IMR-90 (cell line): ENCODE results near the gene SEL1L3. TPM values are rescaled to one million over a fixed set of nuclear protein-coding genes. Genes with fewer than 3 reads are reported as not detected.

Experiments
- ATAC-seq: fragments of 200-7000 bp; cut with Tn5 transposase; 2 replicates; pipeline ENCODE4 v1.9.1; 2020; ENCODE audit warnings: low read depth, mild to moderate bottlenecking, moderate library complexity
- BruUV-seq: library from RNA; stranded (reverse); fragments of 400-500 nt; replicated peaks from 2 replicates; lab custom pipeline; 2021; lab: Mats Ljungman, UMichigan
- CTCF ChIA-PET: fragments of 300-600 bp; formaldehyde crosslinking; extraction: SDS; loops from one replicate; lab custom pipeline; 2021; ENCODE audit warnings: antibody characterized with exemption; lab: Yijun Ruan, JAX
- POLR2A ChIA-PET: fragments of 300-600 bp; sonication (Branson Sonifier 250); formaldehyde crosslinking; loops from one replicate; lab custom pipeline; 2022; ENCODE audit warnings: antibody characterized with exemption; ENCODE audit not compliant: unreplicated experiment; lab: Charles Lee
- DNase-seq: peaks from one replicate; pipeline ENCODE4 v3.0.0; 2013
- H2AFZ ChIP-seq: replicated peaks from 2 replicates; pipeline ENCODE3; 2013; ENCODE audit warnings: low read length, mild to moderate bottlenecking; ENCODE audit not compliant: poor library complexity
- H2AK5ac ChIP-seq: 2 replicates; pipeline ENCODE4 v1.6.1; 2013; ENCODE audit warnings: low read depth, low read length, inconsistent platforms
- H2AK9ac ChIP-seq: replicated peaks from 2 replicates; pipeline ENCODE3; 2013; ENCODE audit warnings: mild to moderate bottlenecking, low read depth, low read length, moderate library complexity; ENCODE audit not compliant: poor library complexity
- H2BK120ac ChIP-seq: 2 replicates; pipeline ENCODE4 v1.6.1; 2013; ENCODE audit warnings: low read depth, low read length, inconsistent platforms
- H2BK15ac ChIP-seq: 3 replicates; pipeline ENCODE4 v1.6.1; 2013; ENCODE audit warnings: low read depth, low read length, inconsistent platforms
- H2BK20ac ChIP-seq: 2 replicates; pipeline ENCODE4 v1.6.1; 2013; ENCODE audit warnings: low read depth, mild to moderate bottlenecking, inconsistent platforms, low read length, moderate library complexity
- H2BK5ac ChIP-seq: 2 replicates; pipeline ENCODE4 v1.6.1; 2013; ENCODE audit warnings: mild to moderate bottlenecking, low read depth, low read length, inconsistent platforms; ENCODE audit not compliant: poor library complexity, severe bottlenecking
- H3K14ac ChIP-seq: replicated peaks from 2 replicates; pipeline ENCODE4 v1.6.1; 2013; ENCODE audit warnings: low read depth, low read length, inconsistent platforms
- H3K18ac ChIP-seq: 2 replicates; pipeline ENCODE4 v1.6.1; 2013; ENCODE audit warnings: low read depth, low read length, control low read depth
- H3K23ac ChIP-seq: 2 replicates; pipeline ENCODE4 v1.6.1; 2013; ENCODE audit warnings: low read depth, low read length, inconsistent platforms
- H3K27ac ChIP-seq: 2 replicates; pipeline ENCODE4 v1.5.1; 2013; ENCODE audit warnings: mild to moderate bottlenecking, control low read depth, low read length; ENCODE audit not compliant: insufficient read depth
- H3K27me3 ChIP-seq: 2 replicates; pipeline ENCODE4 v1.6.1; 2013; ENCODE audit warnings: low read length; ENCODE audit not compliant: control insufficient read depth, insufficient read depth
- H3K36me3 ChIP-seq: 2 replicates; pipeline ENCODE4 v1.6.1; 2013; ENCODE audit warnings: low read length, mixed read lengths; ENCODE audit not compliant: control insufficient read depth, insufficient read depth
- H3K4ac ChIP-seq: 2 replicates; pipeline ENCODE4 v1.6.1; 2013; ENCODE audit warnings: low read depth, low read length, inconsistent platforms
- H3K4me1 ChIP-seq: 2 replicates; pipeline ENCODE4 v1.6.1; 2013; ENCODE audit warnings: low read length, mixed read lengths; ENCODE audit not compliant: control insufficient read depth, insufficient read depth
- H3K4me2 ChIP-seq: 2 replicates; pipeline ENCODE4 v1.6.1; 2013; ENCODE audit warnings: low read depth, mild to moderate bottlenecking, control low read depth, low read length, moderate library complexity
- H3K4me3 ChIP-seq: 2 replicates; pipeline ENCODE4 v1.5.1; 2013; ENCODE audit warnings: low read depth, mild to moderate bottlenecking, control low read depth, low read length, moderate library complexity; ENCODE audit not compliant: insufficient read depth
- H3K56ac ChIP-seq: 2 replicates; pipeline ENCODE4 v1.6.1; 2013; ENCODE audit warnings: low read length, inconsistent platforms; ENCODE audit not compliant: insufficient read depth; ENCODE audit errors: extremely low read depth
- H3K79me1 ChIP-seq, 2 experiments: 2 replicates each; pipeline ENCODE4 v1.6.1; 2013; ENCODE audit warnings: low read length in 2 of 2, inconsistent platforms in 1 of 2, low read depth in 1 of 2
- H3K9ac ChIP-seq: 2 replicates; pipeline ENCODE4 v1.6.1; 2013; ENCODE audit warnings: low read depth, low read length, control low read depth
- H3K9me1 ChIP-seq: 2 replicates; pipeline ENCODE4 v1.6.1; 2013; ENCODE audit warnings: low read length, inconsistent platforms; ENCODE audit not compliant: insufficient read depth
- H3K9me3 ChIP-seq: 2 replicates; pipeline ENCODE4 v1.6.1; 2013; ENCODE audit warnings: low read length; ENCODE audit not compliant: control insufficient read depth, insufficient read depth
- H4K20me1 ChIP-seq: 2 replicates; pipeline ENCODE4 v1.6.1; 2013; ENCODE audit warnings: low read length, inconsistent platforms; ENCODE audit not compliant: insufficient read depth
- H4K5ac ChIP-seq: 2 replicates; pipeline ENCODE4 v1.6.1; 2013; ENCODE audit warnings: mild to moderate bottlenecking, low read depth, low read length, control low read depth
- H4K8ac ChIP-seq, 2 experiments: 2 replicates each; pipeline ENCODE4 v1.6.1; 2013; ENCODE audit warnings: low read depth in 2 of 2, low read length in 2 of 2, control low read depth in 1 of 2, inconsistent platforms in 1 of 2
- H4K91ac ChIP-seq: 2 replicates; pipeline ENCODE4 v1.6.1; 2013; ENCODE audit warnings: low read depth, low read length, inconsistent platforms; ENCODE audit not compliant: insufficient read depth
- BHLHE40 ChIP-seq: fragments of 150-350 bp; IDR thresholded peaks from 2 replicates; pipeline ENCODE4 v1.6.1; 2016; ENCODE audit warnings: mild to moderate bottlenecking, low read depth, low read length
- CEBPB ChIP-seq: IDR thresholded peaks from 2 replicates; pipeline ENCODE4 v1.6.1; 2012; ENCODE audit warnings: low read depth, low read length, improper control_type of control experiment
- CTCF ChIP-seq: conservative IDR thresholded peaks from 2 replicates; pipeline ENCODE4 v1.5.1; 2012; ENCODE audit warnings: mild to moderate bottlenecking, low read depth, low read length, improper control_type of control experiment
- ELK1 ChIP-seq: fragments of 150-350 bp; IDR thresholded peaks from 2 replicates; pipeline ENCODE4 v1.6.1; 2016; ENCODE audit warnings: low read depth, mild to moderate bottlenecking, low read length, moderate library complexity, borderline replicate concordance
- FOS ChIP-seq: fragments of 150-350 bp; IDR thresholded peaks from 2 replicates; pipeline ENCODE4 v1.6.1; 2016; ENCODE audit warnings: low read depth, low read length
- MAFK ChIP-seq: IDR thresholded peaks from 2 replicates; pipeline ENCODE4 v1.6.1; 2012; ENCODE audit warnings: low read depth, low read length, improper control_type of control experiment
- MAZ ChIP-seq: IDR thresholded peaks from 2 replicates; pipeline ENCODE4 v1.6.1; 2012; ENCODE audit warnings: low read depth, mild to moderate bottlenecking, low read length, improper control_type of control experiment, moderate library complexity, borderline replicate concordance
- MXI1 ChIP-seq: IDR thresholded peaks from 2 replicates; pipeline ENCODE4 v1.6.1; 2012; ENCODE audit warnings: low read depth, mild to moderate bottlenecking, low read length, moderate library complexity, borderline replicate concordance
- NFE2L2 ChIP-seq: fragments of 150-350 bp; IDR thresholded peaks from 2 replicates; pipeline ENCODE4 v1.6.1; 2016; ENCODE audit warnings: low read depth, mild to moderate bottlenecking, low read length
- POLR2A ChIP-seq: IDR thresholded peaks from 2 replicates; pipeline ENCODE4 v1.6.1; 2012; ENCODE audit warnings: mild to moderate bottlenecking, low read depth, low read length
- RAD21 ChIP-seq: IDR thresholded peaks from 2 replicates; pipeline ENCODE4 v1.6.1; 2012; ENCODE audit warnings: low read length, improper control_type of control experiment
- RFX5 ChIP-seq: IDR thresholded peaks from 2 replicates; pipeline ENCODE4 v1.8.0; 2012; ENCODE audit warnings: low read depth, mild to moderate bottlenecking, low read length, moderate library complexity
- SMC3 ChIP-seq: fragments of 150-350 bp; IDR thresholded peaks from 2 replicates; pipeline ENCODE4 v1.6.1; 2016; ENCODE audit warnings: low read depth, mild to moderate bottlenecking, antibody characterized with exemption, low read length, moderate library complexity
- WGBS, 2 experiments: methylation state at CpG; one replicate each; pipeline versions ENCODE4 v1.1.5 to v1.1.7; 2013; ENCODE audit warnings: missing lambda C conversion rate in 2 of 2; ENCODE audit not compliant: insufficient read length in 1 of 2; ENCODE audit errors: extremely low coverage in 2 of 2; 5-methylcytosine and 5-hydroxymethylcytosine counted together
- dilution Hi-C: fragments of 300-500 bp; cut with HindIII; formaldehyde crosslinking; loops from one replicate; pipeline ENCODE4 v1.14.3; 2018; ENCODE audit warnings: low sequenced_read_pairs; ENCODE audit not compliant: unreplicated experiment
- in situ Hi-C: fragments of 300-500 bp; cut with MboI; formaldehyde crosslinking; loops from 3 replicates; pipeline ENCODE4 v1.14.3; 2019; ENCODE audit warnings: low sequenced_read_pairs, inconsistent platforms, mixed read lengths
- intact Hi-C: fragments of 100-400 bp; cut with micrococcal nuclease; formaldehyde crosslinking; loops from 2 replicates; pipeline ENCODE4 v1.10.0; 2022
- polyA plus RNA-seq, 3 experiments: library from polyadenylated mRNA; depleted of rRNA; stranded (reverse); fragments of >200 nt; gene quantifications; 2 replicates each; pipeline ENCODE4 v1.2.3, GENCODE V29; 2012; ENCODE audit warnings: low replicate concordance in 1 of 3
- total RNA-seq: library from RNA; depleted of rRNA; stranded (reverse); fragments of >200 nt; gene quantifications from 2 replicates; pipeline ENCODE4 v1.2.3, GENCODE V29; 2012
- TF ChIP-seq, protein P1 (sequence below): fragments of 150-350 bp; IDR thresholded peaks from 2 replicates; pipeline ENCODE4 v1.6.1; 2017; ENCODE audit warnings: mild to moderate bottlenecking, antibody characterized with exemption, low read length, low read depth

Gene SEL1L3
- total and polyA plus RNA-seq, 2 of the 4 experiments (the other 2 are of a cell fraction), result 16.4 to 43.7 TPM

- Histone ChIP-seq H2BK120ac (no peak overlapping the region), H3K18ac (no peak overlapping the region), H4K20me1 (no peaks in the 10 kb centered on the region), H4K91ac (no peak overlapping the region), H3K9me3 (no peaks in the 10 kb centered on the region), H3K4ac (no peak overlapping the region), H3K36me3 (no peaks in the 10 kb centered on the region), H3K4me2 (no peak overlapping the region), H2BK15ac (no peak overlapping the region), H3K23ac (no peak overlapping the region), H4K8ac (no peak overlapping the region), H3K14ac (no peak overlapping the region), H3K4me1 (peaks cover 7% of the 10 kb centered on the region), H3K79me1 (no peaks in the 10 kb centered on the region), H3K27me3 (no peaks in the 10 kb centered on the region), H2AK5ac (no peak overlapping the region; the same call in 1 of the 2 replicates), H3K9ac (no peak overlapping the region), H2BK20ac (no peak overlapping the region), H2AFZ (no peak overlapping the region), H2AK9ac (no peak overlapping the region), H2BK5ac (no peak overlapping the region), H3K27ac (no peak overlapping the region), H3K9me1 (peaks cover 7% of the 10 kb centered on the region; the same call in 1 of the 2 replicates), H3K4me3 (no peak overlapping the region), H4K5ac (no peak overlapping the region), H3K56ac (no peak overlapping the region)
- ATAC-seq (no peak), DNase-seq (no peak)
- WGBS, 2 experiments, result no CpG with 5 or more reads among the region's 14 CpGs
- ChIA-PET CTCF (interaction anchor here (1.4 kb wide), 1 partner anchor 12 kb away, joined by 3 read pairs; no protein-coding TSS in a partner anchor), POLR2A (no interaction called here)
- in situ Hi-C loops (no loop called here), intact Hi-C loops (no loop called here), dilution Hi-C loops (no loop called here)
- BruUV-seq, result no TSS peak
- TF ChIP-seq MAFK (no peak), CTCF (no peak), BHLHE40 (no peak), RFX5 (no peak), MAZ (no peak), FOS (no peak), ELK1 (no peak), NFE2L2 (no peak), RAD21 (no peak), MXI1 (no peak), SMC3 (no peak), POLR2A (no peak), CEBPB (no peak)
- TF ChIP-seq, protein P1, sequence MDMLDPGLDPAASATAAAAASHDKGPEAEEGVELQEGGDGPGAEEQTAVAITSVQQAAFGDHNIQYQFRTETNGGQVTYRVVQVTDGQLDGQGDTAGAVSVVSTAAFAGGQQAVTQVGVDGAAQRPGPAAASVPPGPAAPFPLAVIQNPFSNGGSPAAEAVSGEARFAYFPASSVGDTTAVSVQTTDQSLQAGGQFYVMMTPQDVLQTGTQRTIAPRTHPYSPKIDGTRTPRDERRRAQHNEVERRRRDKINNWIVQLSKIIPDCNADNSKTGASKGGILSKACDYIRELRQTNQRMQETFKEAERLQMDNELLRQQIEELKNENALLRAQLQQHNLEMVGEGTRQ, result no peak
These were observed 27.1 kb upstream of the SEL1L3 start for GRCh38 chr4:25889589-25890503.
